ENCODE data around the gene INHBE. TPM values are rescaled to one million over a fixed set of nuclear protein-coding genes. Genes with fewer than 3 reads are reported as not detected.
A peak's percentile ranks its signal among the peaks of the same experiment; 100 is the strongest.
"Not testable (repeated sequence)": the region's sequence is repeated elsewhere in the genome, so short reads cannot be mapped to it uniquely, and the experiment has no call there.

Gene INHBE
- total RNA-seq, 1 experiment from 2014 or later, result 5.0 TPM

- no peaks in the 10 kb centered on the region; the same call in 1 of the 2 replicates for H3K27me3 Mint-ChIP-seq (ENCODE audit: low read depth)
- no peak for TF ChIP-seq MYBL2 (CRISPR knock-in tag; IDR thresholded peaks at IDR 0.05)
- peaks cover 54% of the 10 kb centered on the region for H3K36me3 Mint-ChIP-seq
- POLR2A ChIA-PET, result interaction anchor here (0.5 to 1.5 kb wide), 3 partner anchors 12 to 34 kb away, joined by 3 to 4 read pairs (median 4); partner anchors contain the start of gene INHBE
- ATAC-seq (no peak), DNase-seq (ENCODE audit: low spot score) (no peak)
- CTCF ChIA-PET, result interaction anchor here (0.7 kb wide), 1 partner anchor 13 kb away, joined by 4 read pairs; no protein-coding TSS in a partner anchor
- H3K4me1 Mint-ChIP-seq, result peaks cover 8% of the 10 kb centered on the region
- H3K27ac Mint-ChIP-seq, result peak overlapping the region; percentile 93
- H3K9me3 Mint-ChIP-seq, result peaks cover 6% of the 10 kb centered on the region
- H3K4me3 Mint-ChIP-seq, result peak overlapping the region; percentile 99
Measured at GRCh38 chr12:57489157-57489641, 34.1 kb downstream of the INHBE start.

- H3K4me3 Mint-ChIP-seq, result no peak overlapping the region
- CTCF ChIA-PET, result interaction anchor here (1.4 kb wide), 1 partner anchor 31 kb away, joined by 8 read pairs; no protein-coding TSS in a partner anchor
Measured at GRCh38 chr12:57490126-57490525, 35.0 kb downstream of the INHBE start.

GRCh38 chr12:57491393-57492280 is 36.5 kb downstream of the INHBE start:
- peak overlapping the region; percentile 20; the same call in 1 of the 2 replicates for H3K27ac Mint-ChIP-seq
- ChIA-PET CTCF (interaction anchor here (1.4 kb wide), 1 partner anchor 33 kb away, joined by 8 read pairs; no protein-coding TSS in a partner anchor), POLR2A (interaction anchor here (0.6 kb wide), 1 partner anchor 34 kb away, joined by 4 read pairs; no protein-coding TSS in a partner anchor)
- DNase-seq (ENCODE audit: low spot score), result no peak
- peaks cover 74% of the 10 kb centered on the region for H3K36me3 Mint-ChIP-seq
- ATAC-seq, result no peak
- peaks cover 6% of the 10 kb centered on the region for H3K9me3 Mint-ChIP-seq
- H3K27me3 Mint-ChIP-seq (ENCODE audit: low read depth), result no peaks in the 10 kb centered on the region
- no peak overlapping the region; the same call in 1 of the 2 replicates for H3K4me3 Mint-ChIP-seq
- no peak for TF ChIP-seq NR3C1 (CRISPR knock-in tag; conservative IDR thresholded peaks at IDR 0.05; ENCODE audit: low read depth)
- peaks cover 8% of the 10 kb centered on the region for H3K4me1 Mint-ChIP-seq

More at GRCh38 chr12:57490126-57490525, 35.0 kb downstream of the INHBE start:
- POLR2A ChIA-PET, result no interaction called here
- no peaks in the 10 kb centered on the region for H3K27me3 Mint-ChIP-seq (ENCODE audit: low read depth)
- TF ChIP-seq FOXP1 (CRISPR knock-in tag; IDR thresholded peaks at IDR 0.05; ENCODE audit: borderline replicate concordance), result 0 out of 2 replicates have a peak, but pooled peaks have one; percentile 23
- TF ChIP-seq IRF2 (CRISPR knock-in tag; IDR thresholded peaks at IDR 0.05; ENCODE audit: borderline replicate concordance, low read depth), result no peak
- TF ChIP-seq E2F4 (CRISPR knock-in tag; IDR thresholded peaks at IDR 0.05; ENCODE audit: borderline replicate concordance, low read depth), result no peak
- DNase-seq (ENCODE audit: low spot score) (no peak), ATAC-seq (no peak)
- H3K27ac Mint-ChIP-seq, result 0 out of 2 replicates have a peak overlapping the region, but pooled peaks have one; percentile 49
- H3K4me1 Mint-ChIP-seq, result peaks cover 8% of the 10 kb centered on the region
- H3K9me3 Mint-ChIP-seq, result peaks cover 6% of the 10 kb centered on the region
- H3K36me3 Mint-ChIP-seq, result peaks cover 60% of the 10 kb centered on the region

- POLR2A ChIA-PET; H3K9me3 Mint-ChIP-seq; H3K27me3 Mint-ChIP-seq (ENCODE audit: low read depth); H3K4me3 Mint-ChIP-seq; DNase-seq (ENCODE audit: low spot score); H3K27ac Mint-ChIP-seq; ATAC-seq; H3K4me1 Mint-ChIP-seq; CTCF ChIA-PET: not testable (repeated sequence)
- H3K36me3 Mint-ChIP-seq, result peaks cover 85% of the 10 kb centered on the region
Measured at GRCh38 chr12:57495051-57495701, 40.1 kb downstream of the INHBE start.

GRCh38 chr12:57496822-57497221 is 41.7 kb downstream of the INHBE start:
- ATAC-seq, result no peak
- Mint-ChIP-seq H3K9me3 (peaks cover 11% of the 10 kb centered on the region), H3K27ac (no peak overlapping the region), H3K36me3 (peaks cover 85% of the 10 kb centered on the region), H3K4me3 (no peak overlapping the region), H3K4me1 (no peaks in the 10 kb centered on the region), H3K27me3 (ENCODE audit: low read depth) (no peaks in the 10 kb centered on the region)
- ChIA-PET POLR2A (interaction anchor here (0.7 kb wide), 1 partner anchor 19 kb away, joined by 4 read pairs; no protein-coding TSS in a partner anchor), CTCF (no interaction called here)
- no peak for DNase-seq (ENCODE audit: low spot score)
- TF ChIP-seq ESRRA (CRISPR knock-in tag; IDR thresholded peaks at IDR 0.05; ENCODE audit: borderline replicate concordance) (no peak), CDX4 (CRISPR knock-in tag; IDR thresholded peaks at IDR 0.05; ENCODE audit: borderline replicate concordance) (no peak), AFF4 (CRISPR knock-in tag; IDR thresholded peaks at IDR 0.05; ENCODE audit: borderline replicate concordance) (no peak), ZNF121 (CRISPR knock-in tag; IDR thresholded peaks at IDR 0.05) (no peak), E2F4 (CRISPR knock-in tag; IDR thresholded peaks at IDR 0.05; ENCODE audit: borderline replicate concordance, low read depth) (no peak), AR (CRISPR knock-in tag; IDR thresholded peaks at IDR 0.05) (no peak)
